Stimulated activated CD4-positive, alpha-beta T cell treated with anti-CD3 and anti-CD28 coated beads, TNF-alpha, amount 100 ng/mL, for 4 hours (primary cell): Measurements from ENCODE around the gene ETFA.
"Not testable (repeated sequence)": the region's sequence is repeated elsewhere in the genome, so short reads cannot be mapped to it uniquely, and the experiment has no call there.

Experiments used
- DNase-seq, 3 experiments: peaks; one replicate each; pipeline ENCODE4 v3.0.0-alpha.2; 2020; ENCODE audit warnings: low read depth in 3 of 3

ETFA gene

GRCh38 chr15:76282465-76282864 is 28.8 kb downstream of the ETFA start:
- no peak for DNase-seq

DNA sequence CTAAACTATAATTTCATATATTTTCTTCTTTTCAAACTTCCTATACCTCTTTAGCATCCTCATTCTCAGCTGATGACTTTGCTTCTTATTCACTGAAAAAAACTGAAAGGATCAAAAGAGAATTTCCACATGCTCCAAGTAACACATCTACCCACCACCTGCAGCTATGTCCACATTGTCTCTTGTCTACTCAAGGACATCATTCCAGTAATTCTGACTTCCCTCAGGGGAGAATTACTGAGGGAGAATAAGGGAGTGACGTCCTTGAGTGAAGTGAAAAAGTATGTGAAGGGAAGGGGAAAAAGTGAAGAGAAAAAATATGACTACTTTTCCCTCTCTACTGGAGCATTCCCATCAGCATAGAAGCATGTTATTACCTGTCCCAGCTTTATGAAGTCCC is 32.6 kb downstream of the ETFA start:
- no peak for DNase-seq

- DNase-seq = no peak
Measured at GRCh38 chr15:76274821-76275220, 36.4 kb downstream of the ETFA start.

DNA sequence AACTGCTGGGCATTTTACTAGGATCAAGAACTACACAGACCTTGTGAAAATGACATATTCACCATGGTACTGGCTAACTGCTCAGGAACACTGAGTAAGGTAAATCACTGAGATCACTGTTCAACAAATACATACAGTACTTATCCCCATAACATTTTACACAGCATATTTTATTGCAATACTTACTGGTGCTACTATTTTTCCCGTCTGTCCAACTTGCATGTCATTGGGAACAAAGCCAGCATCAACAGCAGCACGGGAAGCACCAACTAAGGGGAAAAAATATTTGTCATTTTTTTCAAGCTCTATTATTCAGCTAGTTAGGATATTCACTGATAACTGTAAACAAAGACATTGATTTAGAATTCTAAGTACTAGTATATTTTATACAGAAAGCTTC is 37.0 kb downstream of the ETFA start:
- DNase-seq = no peak

DNA sequence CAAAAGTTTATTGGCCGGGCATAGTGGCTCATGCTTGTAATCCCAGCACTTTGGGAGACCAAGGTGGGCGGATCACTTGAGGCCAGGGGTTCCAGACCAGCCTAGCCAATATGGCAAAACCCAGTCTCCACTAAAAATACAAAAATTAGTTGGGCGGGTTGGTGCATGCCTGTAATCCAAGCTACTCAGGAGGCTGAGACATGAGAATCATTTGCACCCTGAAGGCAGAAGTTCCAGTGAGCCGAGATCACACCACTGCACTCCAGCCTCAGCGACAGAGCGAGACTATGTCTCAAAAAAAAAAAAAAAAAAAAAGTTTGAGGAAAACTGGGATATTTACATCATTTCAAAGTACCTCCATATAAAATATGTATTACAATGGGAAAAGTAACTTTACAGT is 40.4 kb downstream of the ETFA start:
- no peak for DNase-seq

- DNase-seq = no peak
Measured at GRCh38 chr15:76267077-76267476, 44.2 kb downstream of the ETFA start.

- DNase-seq = not testable (repeated sequence)
Measured at GRCh38 chr15:76265769-76266168, 45.5 kb downstream of the ETFA start.

DNA sequence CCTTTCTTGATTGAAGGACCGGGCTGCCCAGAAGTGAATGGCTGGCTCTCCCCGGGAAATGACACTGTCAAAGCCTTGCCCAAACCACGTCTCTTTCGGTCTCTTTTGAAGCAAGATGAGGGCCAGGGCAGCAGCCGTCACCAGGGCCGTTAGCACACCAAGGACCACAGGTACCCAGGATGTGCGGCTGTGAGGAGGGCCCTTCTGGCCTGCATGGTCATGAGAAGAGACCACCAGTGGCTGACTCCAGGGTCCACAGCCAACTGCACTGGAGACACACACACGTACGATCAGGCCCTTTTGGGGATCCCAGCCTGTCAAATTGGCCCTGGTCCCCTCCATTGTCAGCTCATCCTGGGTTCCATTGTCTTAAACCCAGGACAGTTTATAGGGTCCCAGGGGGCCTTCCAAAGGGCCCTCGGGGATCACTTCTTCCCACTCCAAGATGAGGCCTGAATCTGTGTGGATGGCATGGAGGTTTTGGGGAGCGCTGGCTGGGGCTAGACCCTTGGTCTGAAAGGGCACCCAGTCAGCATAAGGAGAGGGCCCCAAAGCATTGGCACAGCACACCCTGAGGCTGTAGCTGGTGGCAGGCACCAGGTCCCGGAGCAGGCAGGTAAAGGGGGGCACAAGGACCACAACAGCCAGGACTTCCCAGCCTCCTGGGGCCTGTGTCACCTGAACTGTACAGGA is 50.9 kb downstream of the ETFA start:
- DNase-seq = no peak

GRCh38 chr15:76259392-76259791 is 51.9 kb downstream of the ETFA start:
- no peak for DNase-seq

GRCh38 chr15:76258460-76258859 is 52.8 kb downstream of the ETFA start:
- DNase-seq = no peak

DNA sequence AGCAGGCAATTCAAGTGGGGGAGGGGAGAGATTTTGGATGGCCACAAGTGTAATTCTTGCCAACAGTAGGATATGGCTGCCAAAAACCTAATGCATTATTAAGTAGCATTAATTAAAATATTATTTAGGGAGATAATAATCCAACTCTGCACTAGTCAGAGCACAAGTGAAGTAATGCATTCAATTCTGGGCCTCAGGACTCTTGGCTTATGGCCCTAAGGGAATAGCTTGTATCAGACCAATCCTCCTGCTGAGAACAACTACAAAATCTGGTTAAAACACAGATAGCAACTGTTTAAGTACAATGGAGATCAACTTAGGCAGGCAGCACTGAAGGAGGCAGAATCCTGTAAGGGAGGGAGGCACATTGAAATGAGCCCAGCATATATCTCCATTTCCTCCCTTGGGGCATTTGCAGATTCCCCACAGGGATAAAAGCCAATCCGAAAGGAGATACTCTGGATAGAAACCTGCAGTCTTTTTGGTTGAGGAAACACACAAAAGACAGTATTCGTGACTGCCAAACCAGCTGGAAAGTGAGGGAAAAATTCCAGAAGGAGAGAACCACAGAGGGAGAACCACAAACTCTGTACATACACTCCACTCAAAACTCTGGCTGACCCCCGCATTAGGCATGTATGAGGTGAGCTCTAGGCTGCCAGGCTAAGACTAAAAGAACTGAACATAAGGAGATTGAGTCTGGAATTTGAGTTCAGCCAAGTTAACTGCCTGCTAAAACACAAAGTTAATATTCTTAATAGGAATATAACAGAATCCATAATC is 57.4 kb downstream of the ETFA start:
- DNase-seq = no peak

- no peak for DNase-seq
Measured at GRCh38 chr15:76252249-76252648, 59.0 kb downstream of the ETFA start.

GRCh38 chr15:76251717-76252116 is 59.6 kb downstream of the ETFA start:
- DNase-seq = no peak

- DNase-seq = no peak
Measured at GRCh38 chr15:76245072-76245610, 66.1 kb downstream of the ETFA start.

- DNase-seq = no peak
Measured at GRCh38 chr15:76239786-76240185, 71.5 kb downstream of the ETFA start.

DNA sequence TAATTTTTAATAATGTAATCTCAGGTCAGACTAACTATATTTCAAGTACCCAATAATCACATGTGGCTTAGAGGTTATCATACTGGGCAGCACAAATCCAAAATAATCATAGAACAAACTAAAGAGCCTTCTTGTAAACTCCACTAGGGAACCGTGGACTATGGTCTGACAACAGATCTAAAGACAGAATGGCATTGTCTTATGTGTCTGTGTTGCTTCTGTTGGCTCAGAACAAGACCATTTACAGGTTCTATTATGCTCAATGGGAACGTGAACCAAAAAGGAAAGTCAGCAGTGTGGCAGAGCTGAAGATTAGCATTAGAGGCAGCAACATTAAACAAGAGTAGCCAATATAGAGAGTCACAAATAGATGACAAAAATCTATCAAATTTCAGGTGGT is 74.9 kb downstream of the ETFA start:
- DNase-seq = no peak

DNA sequence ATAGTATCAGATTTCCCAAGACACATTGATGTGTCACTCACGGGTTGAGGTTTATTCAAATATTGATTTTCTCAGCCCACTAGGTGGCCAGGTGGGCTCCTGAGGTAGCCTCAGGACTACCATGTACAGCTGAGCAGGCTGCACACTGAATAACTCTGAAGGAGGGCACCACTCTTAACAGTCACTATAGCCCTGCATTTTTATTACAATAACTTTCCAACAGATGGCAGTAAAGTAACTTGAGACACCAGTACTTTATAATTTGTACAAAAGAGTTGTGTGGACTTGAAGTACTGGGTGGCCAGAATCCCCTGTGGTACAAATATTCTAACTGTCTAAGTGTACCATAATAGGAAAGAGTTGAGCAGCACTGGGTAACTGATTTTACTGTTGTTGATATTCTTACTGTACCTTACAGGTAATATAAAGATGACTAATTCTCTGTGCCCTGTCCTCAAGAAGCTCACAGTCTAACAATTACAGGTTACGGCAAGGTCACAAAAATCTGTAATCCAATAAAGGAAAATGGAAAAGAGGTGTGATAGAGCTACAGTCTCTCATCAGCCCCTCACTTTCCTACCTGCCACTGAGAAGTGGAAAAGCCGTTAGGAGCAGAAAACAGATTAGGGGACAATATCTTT is 76.0 kb downstream of the ETFA start:
- no peak for DNase-seq

- no peak for DNase-seq
Measured at GRCh38 chr15:76234337-76234889, 76.9 kb downstream of the ETFA start.

DNA sequence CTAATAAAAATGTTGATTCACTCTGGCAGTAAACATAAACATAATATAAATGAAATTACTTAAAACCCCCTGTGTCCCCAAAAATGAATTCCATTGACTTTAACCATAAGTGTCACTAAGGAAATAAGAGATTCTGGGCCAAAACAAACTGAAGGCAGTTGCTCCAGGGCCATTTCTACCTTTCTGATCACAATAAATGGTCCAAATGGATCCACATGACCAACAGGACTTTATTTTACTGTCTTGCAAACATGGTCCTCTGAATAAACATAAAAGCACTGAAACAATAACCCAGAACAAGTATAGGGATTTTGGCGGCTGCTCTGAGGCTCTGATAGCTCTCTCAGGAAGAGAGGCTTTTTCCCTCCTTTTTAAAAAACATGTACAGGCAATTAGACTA is 77.3 kb downstream of the ETFA start:
- DNase-seq = no peak

DNA sequence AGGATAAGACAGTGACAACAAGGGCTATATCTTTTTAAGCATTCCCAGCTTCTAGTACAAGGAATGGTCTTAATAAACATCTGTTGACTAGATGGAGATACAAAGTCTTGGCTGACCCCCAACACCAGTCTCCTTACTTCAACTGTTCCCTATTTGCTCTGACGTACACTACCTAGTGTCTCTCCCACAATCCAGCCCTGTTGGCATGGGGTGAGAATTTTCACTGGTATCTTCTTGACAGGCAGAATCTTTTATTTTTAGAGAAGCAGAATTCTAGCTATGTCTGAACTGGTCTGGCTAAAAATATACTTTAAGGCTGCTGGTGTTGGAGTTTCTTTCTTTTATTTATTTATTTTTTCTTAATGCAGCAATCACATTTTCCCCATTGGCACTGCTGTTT is 82.0 kb downstream of the ETFA start:
- DNase-seq = no peak

DNA sequence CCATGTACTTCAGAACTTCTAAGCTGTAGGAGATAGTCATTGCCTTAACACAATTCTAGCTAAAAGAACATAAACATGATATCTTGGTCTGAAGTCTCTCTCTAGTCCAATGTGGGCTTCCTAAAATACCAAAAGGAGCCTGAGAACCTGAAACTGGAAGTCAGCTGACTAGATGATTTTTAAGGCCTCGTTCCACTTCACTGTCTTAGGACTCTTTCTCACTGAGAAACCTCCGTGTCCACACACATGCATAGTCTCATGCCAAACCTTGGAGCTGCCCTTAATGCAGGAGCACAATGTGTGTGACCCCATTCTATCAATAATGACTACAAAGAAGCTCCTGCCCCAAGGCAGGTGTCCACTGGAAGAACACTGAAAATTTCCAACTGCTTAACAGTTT is 87.7 kb downstream of the ETFA start:
- no peak for DNase-seq

- DNase-seq = no peak
Measured at GRCh38 chr15:76222159-76222558, 89.1 kb downstream of the ETFA start.
